OCI-LY3 (cell line): ENCODE measurements around the gene UGT1A9.

Source experiments
- CTCF ChIP-seq: fragments of 200-600, 300-600 bp; sonication (generic); IDR thresholded peaks from 2 replicates; pipeline ENCODE4 v1.5.1; 2014; ENCODE audit warnings: antibody characterized with exemption, low read length, low read depth
- EZH2phosphoT487 ChIP-seq: fragments of 200-600 bp; shearing (Covaris generic); IDR thresholded peaks from 2 replicates; pipeline ENCODE4 v1.6.1; 2018; ENCODE audit warnings: antibody characterized with exemption, mixed run types, low read depth

GRCh38 chr2:233627331-233628025 lies 44.2 kb upstream of the UGT1A9 start:
- TF ChIP-seq CTCF (no peak), EZH2phosphoT487 (no peak)
